Esophagus muscularis mucosa (tissue), 2 donors: Measurements from ENCODE around the gene CD28.

ENCODE experiments used
- POLR2A ChIP-seq: fragments of 450-650 bp; IDR thresholded peaks from one replicate; pipeline ENCODE4 v1.6.1; 2017; ENCODE audit warnings: antibody characterized with exemption, moderate library complexity, mild to moderate bottlenecking, low read depth
- POLR2AphosphoS5 ChIP-seq, 2 donors: sonication (generic); formaldehyde crosslinking; IDR thresholded peaks; one replicate each; pipeline ENCODE4 v1.6.1; 2017; ENCODE audit warnings: antibody characterized with exemption in 2 of 2

DNA sequence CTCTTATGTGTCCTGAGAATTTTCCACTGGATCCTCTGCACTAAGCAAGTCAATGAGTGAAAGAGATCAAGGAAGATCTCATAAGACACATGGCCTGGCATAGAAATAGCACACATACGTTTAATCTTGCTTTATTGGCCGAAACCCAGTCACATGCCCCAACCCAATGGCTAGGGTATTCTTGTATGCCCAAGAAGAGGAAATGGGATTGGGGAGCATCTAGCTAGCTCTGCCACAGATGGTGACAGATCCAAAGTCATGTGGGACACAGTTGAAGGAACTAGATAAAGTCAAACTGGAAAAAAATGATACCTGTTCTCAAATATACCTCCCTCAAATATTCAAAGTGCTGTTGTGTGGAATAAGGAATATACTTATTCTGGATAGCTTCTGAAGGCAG is 74.7 kb downstream of the CD28 start:
- TF ChIP-seq POLR2AphosphoS5 (IDR thresholded peaks at IDR 0.05) (no peak), POLR2A (no peak)
